Activated CD4-positive, CD25-positive, alpha-beta regulatory T cell treated with anti-CD3 and anti-CD28 coated beads, Interleukin-2, amount 50 U/mL, for 24 hours (primary cell): ENCODE data around the gene HNRNPDL.

ENCODE experiments used
- ATAC-seq, 2 donors: fragments of 150-1000 bp; cut with Tn5 transposase; one replicate each; pipeline ENCODE4 v1.10.0; 2021; ENCODE audit warnings: mild to moderate bottlenecking in 1 of 2, moderate library complexity in 1 of 2

HNRNPDL gene

GRCh38 chr4:82381661-82382296 is 48.5 kb downstream of the HNRNPDL start:
- peak in 1 of 2 donors; percentile 51 for ATAC-seq

GRCh38 chr4:82381235-82381634 is 49.0 kb downstream of the HNRNPDL start:
- no peak for ATAC-seq

- no peak for ATAC-seq
Observed at GRCh38 chr4:82380831-82381230, 49.4 kb downstream of the HNRNPDL start.

- no peak for ATAC-seq
Observed at GRCh38 chr4:82380344-82380743, 49.9 kb downstream of the HNRNPDL start.

- ATAC-seq, result no peak
Observed at GRCh38 chr4:82376109-82376508, 54.2 kb downstream of the HNRNPDL start.

GRCh38 chr4:82373816-82374625 is 56.2 kb downstream of the HNRNPDL start, which contains the start of gene HNRNPD:
Gene HNRNPD (minus strand): TSS chr4:82373991. CDS start chr4:82373678, 313 bp downstream.
- peak; percentile 93 for ATAC-seq

- ATAC-seq, result peak; percentile 11 to 21
Observed at GRCh38 chr4:82373486-82373815, 56.8 kb downstream of the HNRNPDL start.
